ENCODE data around the gene PPHLN1.

GRCh38 chr12:42458575-42458974 lies 132.6 kb downstream of the PPHLN1 start:
- TF ChIP-seq, protein P1, sequence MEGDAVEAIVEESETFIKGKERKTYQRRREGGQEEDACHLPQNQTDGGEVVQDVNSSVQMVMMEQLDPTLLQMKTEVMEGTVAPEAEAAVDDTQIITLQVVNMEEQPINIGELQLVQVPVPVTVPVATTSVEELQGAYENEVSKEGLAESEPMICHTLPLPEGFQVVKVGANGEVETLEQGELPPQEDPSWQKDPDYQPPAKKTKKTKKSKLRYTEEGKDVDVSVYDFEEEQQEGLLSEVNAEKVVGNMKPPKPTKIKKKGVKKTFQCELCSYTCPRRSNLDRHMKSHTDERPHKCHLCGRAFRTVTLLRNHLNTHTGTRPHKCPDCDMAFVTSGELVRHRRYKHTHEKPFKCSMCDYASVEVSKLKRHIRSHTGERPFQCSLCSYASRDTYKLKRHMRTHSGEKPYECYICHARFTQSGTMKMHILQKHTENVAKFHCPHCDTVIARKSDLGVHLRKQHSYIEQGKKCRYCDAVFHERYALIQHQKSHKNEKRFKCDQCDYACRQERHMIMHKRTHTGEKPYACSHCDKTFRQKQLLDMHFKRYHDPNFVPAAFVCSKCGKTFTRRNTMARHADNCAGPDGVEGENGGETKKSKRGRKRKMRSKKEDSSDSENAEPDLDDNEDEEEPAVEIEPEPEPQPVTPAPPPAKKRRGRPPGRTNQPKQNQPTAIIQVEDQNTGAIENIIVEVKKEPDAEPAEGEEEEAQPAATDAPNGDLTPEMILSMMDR (IDR thresholded peaks at IDR 0.05; ENCODE audit: borderline replicate concordance, extremely low read depth, low read length, poor library complexity, severe bottlenecking), result peak; percentile 5
- TF ChIP-seq EZH2 (IDR thresholded peaks at IDR 0.05; ENCODE audit: borderline replicate concordance, low read depth, low read length, severe bottlenecking), result no peak

All from DND-41 (cell line).